Motor neuron (in vitro differentiated cells): ENCODE data around the gene ARF1. TPM values are rescaled to one million over a fixed set of nuclear protein-coding genes. Genes with fewer than 3 reads are reported as not detected.
A peak's percentile ranks its signal among the peaks of the same experiment; 100 is the strongest.

Source experiments
- ATAC-seq, 8 experiments: fragments of 200-7000 bp; cut with Tn5 transposase; replicated peaks in 6 of 8; 2 replicates each; pipeline ENCODE4 v1.8.0; 2021; ENCODE audit warnings: mild to moderate bottlenecking in 8 of 8, moderate library complexity in 8 of 8
- H3K27ac ChIP-seq, 2 donors: fragments of 250-450 bp; sonication (Bioruptor Pico); 2 replicates each; pipeline ENCODE4 v1.9.0; 2021; ENCODE audit warnings: antibody characterized with exemption in 2 of 2, mild to moderate bottlenecking in 2 of 2, moderate library complexity in 1 of 2
- H3K4me1 ChIP-seq, 2 donors: fragments of 250-450 bp; sonication (Bioruptor Pico); replicated peaks in 1 of 2; 2 replicates each; pipeline ENCODE4 v1.6.1; 2021; ENCODE audit warnings: antibody characterized with exemption in 2 of 2, mild to moderate bottlenecking in 2 of 2, moderate library complexity in 1 of 2
- H3K4me3 ChIP-seq, 5 donors: fragments of 250-450 bp; sonication (Bioruptor Pico); 2 replicates each; pipeline ENCODE4 v1.9.0; 2021; ENCODE audit warnings: antibody characterized with exemption in 5 of 5, mild to moderate bottlenecking in 5 of 5, moderate library complexity in 4 of 5
- WGBS, 10 experiments: fragments of 450-650 bp; shearing (Covaris generic); methylation state at CpG; one replicate each; pipeline ENCODE4 v1.0.0; 2022; 5-methylcytosine and 5-hydroxymethylcytosine counted together
- in situ Hi-C, 9 experiments: fragments of 400-800 bp; cut with MboI; loops; one replicate each; pipeline ENCODE4 v1.15.0; 2021; ENCODE audit warnings: low sequenced_read_pairs in 9 of 9, low pct_unique_long_range_greater_than_20kb in 2 of 9; ENCODE audit not compliant: unreplicated experiment in 9 of 9
- total RNA-seq, 8 experiments: library from RNA; unstranded; fragments of 300-600 nt; gene quantifications; 2 replicates each; pipeline versions ENCODE4 v1.2.3 to v1.2.4, GENCODE V29; 2022

ARF1 gene
- total RNA-seq, 8 experiments from 2014 or later, result 255 to 597 (median 339) TPM

GRCh38 chr1:228077565-228078330 is 4.8 kb upstream of the ARF1 start:
- no peak for ATAC-seq
- no peak overlapping the region for H3K4me3 ChIP-seq
- in situ Hi-C loops, result no loop called here

GRCh38 chr1:228079013-228079412 is 3.5 kb upstream of the ARF1 start:
- Histone ChIP-seq H3K4me3 (no peak overlapping the region), H3K4me1 (peaks cover 6 to 11% of the 10 kb centered on the region in 2 donors), H3K27ac (no peak overlapping the region)
- 70% methylated on average over 2 to 7 of the region's 7 CpGs; no CpG with 5 or more reads in 8 of the 10 experiments for WGBS, 10 experiments
- in situ Hi-C loops, result no loop called here
- ATAC-seq, result no peak

More at GRCh38 chr1:228077565-228078330, 4.8 kb upstream of the ARF1 start:
- 0 to 92% (median 75%) methylated on average over 1 to 5 of the region's 10 CpGs; no CpG with 5 or more reads in 5 of the 10 experiments for WGBS, 10 experiments
- Histone ChIP-seq H3K4me1 (peaks cover 6 to 13% of the 10 kb centered on the region in 2 donors), H3K27ac (no peak overlapping the region)

GRCh38 chr1:228079601-228080263 is 2.8 kb upstream of the ARF1 start:
- WGBS, 10 experiments, result 87 to 100% methylated on average over 1 to 3 of the region's 7 CpGs; no CpG with 5 or more reads in 8 of the 10 experiments
- Histone ChIP-seq H3K27ac (no peak overlapping the region), H3K4me3 (no peak overlapping the region), H3K4me1 (peaks cover 13 to 17% of the 10 kb centered on the region in 2 donors)
- in situ Hi-C loops, result no loop called here
- ATAC-seq, result no peak

GRCh38 chr1:228081144-228081543 is 1.4 kb upstream of the ARF1 start:
- no peak for ATAC-seq
- in situ Hi-C loops, result no loop called here
- H3K27ac ChIP-seq, result peak overlapping the region in 1 of 2 donors; percentile 64
- 61 to 100% (median 80%) methylated on average over 1 to 3 of the region's 7 CpGs; no CpG with 5 or more reads in 3 of the 10 experiments for WGBS, 10 experiments
- H3K4me3 ChIP-seq, result peak overlapping the region; percentile 79 to 99 (median 88)
- H3K4me1 ChIP-seq, result peaks cover 26 to 27% of the 10 kb centered on the region in 2 donors

- 8 to 57% methylated on average over 5 to 8 of the region's 31 CpGs; no CpG with 5 or more reads in 8 of the 10 experiments for WGBS, 10 experiments
- peaks cover 29 to 31% of the 10 kb centered on the region in 2 donors for H3K4me1 ChIP-seq
- H3K4me3 ChIP-seq, result peak overlapping the region; percentile 79 to 99 (median 88)
- peak overlapping the region; percentile 18 to 64 for H3K27ac ChIP-seq
- peak; percentile 8 to 42 (median 25) for ATAC-seq
- in situ Hi-C loops, result no loop called here
Observed at GRCh38 chr1:228081578-228082213, 812 bp upstream of the ARF1 start.

- Histone ChIP-seq H3K27ac (peak overlapping the region; percentile 97 to 100), H3K4me1 (peaks cover 39 to 45% of the 10 kb centered on the region in 2 donors), H3K4me3 (peak overlapping the region; percentile 79 to 99 (median 88))
- ATAC-seq, result peak in 7 of 8 experiments; percentile 2 to 41 (median 4)
- in situ Hi-C loops, result no loop called here
- WGBS, 10 experiments, result 0 to 5% (median 1%) methylated on average over 1 to 29 of the region's 79 CpGs; no CpG with 5 or more reads in 4 of the 10 experiments
Observed at GRCh38 chr1:228082918-228083870, 686 bp downstream of the ARF1 start.

GRCh38 chr1:228083871-228084278 is 1.4 kb downstream of the ARF1 start:
- 0 to 19% (median 0%) methylated on average over 1 to 11 of the region's 17 CpGs; no CpG with 5 or more reads in 3 of the 10 experiments for WGBS, 10 experiments
- H3K27ac ChIP-seq, result peak overlapping the region; percentile 97 to 100
- in situ Hi-C loops, result no loop called here
- ATAC-seq, result peak in 7 of 8 experiments; percentile 1 to 7 (median 5)
- peaks cover 46 to 52% of the 10 kb centered on the region in 2 donors for H3K4me1 ChIP-seq
- peak overlapping the region; percentile 79 to 99 (median 88) for H3K4me3 ChIP-seq

GRCh38 chr1:228084325-228084724 is 1.8 kb downstream of the ARF1 start:
- peak in 2 of 8 experiments; percentile 2 to 3 for ATAC-seq
- peak overlapping the region; percentile 97 to 100 for H3K27ac ChIP-seq
- H3K4me3 ChIP-seq, result peak overlapping the region; percentile 79 to 99 (median 88)
- H3K4me1 ChIP-seq, result peaks cover 46 to 55% of the 10 kb centered on the region in 2 donors
- 0 to 57% (median 25%) methylated on average over 1 to 3 of the region's 3 CpGs; no CpG with 5 or more reads in 1 of the 10 experiments for WGBS, 10 experiments
- in situ Hi-C loops, result no loop called here

- Histone ChIP-seq H3K27ac (peak overlapping the region in 1 of 2 donors; percentile 4), H3K4me3 (peak overlapping the region; percentile 79 to 99 (median 88)), H3K4me1 (peaks cover 46 to 59% of the 10 kb centered on the region in 2 donors)
- in situ Hi-C loops, result no loop called here
- 0 to 75% (median 43%) methylated on average over 1 to 5 of the region's 5 CpGs; no CpG with 5 or more reads in 1 of the 10 experiments for WGBS, 10 experiments
- ATAC-seq, result no peak
Observed at GRCh38 chr1:228084797-228085196, 2.3 kb downstream of the ARF1 start.

GRCh38 chr1:228085287-228085951 is 2.9 kb downstream of the ARF1 start:
- peak overlapping the region in 1 of 2 donors; percentile 4 for H3K27ac ChIP-seq
- H3K4me3 ChIP-seq, result peak overlapping the region in 4 of 5 donors; percentile 79 to 89 (median 86)
- peaks cover 46 to 65% of the 10 kb centered on the region in 2 donors for H3K4me1 ChIP-seq
- in situ Hi-C loops, result no loop called here
- 0 to 88% (median 80%) methylated on average over 1 to 6 of the region's 6 CpGs; no CpG with 5 or more reads in 5 of the 10 experiments for WGBS, 10 experiments
- ATAC-seq, result peak in 1 of 8 experiments; percentile 2

GRCh38 chr1:228087771-228088251 is 5.3 kb downstream of the ARF1 start:
- Histone ChIP-seq H3K4me3 (no peak overlapping the region), H3K27ac (no peak overlapping the region), H3K4me1 (peaks cover 40 to 61% of the 10 kb centered on the region in 2 donors)
- 7 to 100% (median 95%) methylated on average over 1 to 7 of the region's 7 CpGs; no CpG with 5 or more reads in 3 of the 10 experiments for WGBS, 10 experiments
- in situ Hi-C loops, result no loop called here
- peak in 4 of 8 experiments; percentile 1 to 15 (median 4) for ATAC-seq
